ENCODE results near the gene OTOP3.
"Not testable (repeated sequence)": the region's sequence is repeated elsewhere in the genome, so short reads cannot be mapped to it uniquely, and the experiment has no call there.

The OTOP3 gene

DNA sequence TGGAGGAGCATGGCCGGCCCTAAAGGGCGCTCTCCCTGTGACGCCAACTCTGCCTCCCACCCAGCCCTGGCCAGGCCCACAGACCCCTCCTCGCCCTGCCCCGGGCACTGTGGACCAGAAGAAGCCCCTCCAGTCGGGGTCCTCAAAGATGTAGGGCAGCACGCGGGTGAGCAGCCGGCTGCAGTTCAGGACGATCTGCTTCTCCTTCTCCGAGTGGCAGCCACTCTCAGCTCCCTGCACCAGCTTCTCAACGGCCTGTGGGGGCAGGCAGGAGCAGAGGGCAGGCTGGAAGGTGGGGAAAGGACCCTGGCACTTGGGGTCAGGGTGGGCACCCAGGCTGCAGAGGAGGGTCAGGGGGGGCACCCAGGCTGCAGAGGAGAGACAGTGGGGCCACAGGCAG is 28.0 kb downstream of the OTOP3 start:
- DNase-seq: no peak

DNA sequence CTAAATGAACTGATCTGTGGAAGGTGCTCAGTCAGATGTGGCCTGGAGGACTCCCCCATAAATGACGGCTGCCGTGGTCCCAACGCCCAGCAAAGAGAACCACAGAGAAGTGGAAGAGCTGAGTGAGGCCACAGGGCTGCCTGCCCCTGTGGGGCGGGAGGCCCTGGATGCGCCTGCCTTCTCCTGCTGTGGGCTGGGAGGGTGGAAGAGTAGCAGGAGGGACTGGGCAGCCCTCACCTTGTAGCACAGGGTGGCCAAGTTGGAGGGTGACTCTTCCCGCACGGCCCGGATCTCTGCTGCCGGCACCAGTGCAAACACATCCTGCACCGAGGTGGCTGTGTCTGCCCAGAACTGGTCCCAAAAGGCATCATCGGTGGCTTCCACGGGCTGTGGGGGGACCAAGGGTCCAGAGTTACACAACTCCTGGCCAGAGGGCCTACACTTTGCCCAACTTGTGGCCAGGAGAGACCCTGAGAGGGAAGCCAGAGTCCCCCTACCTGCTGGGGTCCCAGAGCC is 28.6 kb downstream of the OTOP3 start:
- DNase-seq: no peak

DNA sequence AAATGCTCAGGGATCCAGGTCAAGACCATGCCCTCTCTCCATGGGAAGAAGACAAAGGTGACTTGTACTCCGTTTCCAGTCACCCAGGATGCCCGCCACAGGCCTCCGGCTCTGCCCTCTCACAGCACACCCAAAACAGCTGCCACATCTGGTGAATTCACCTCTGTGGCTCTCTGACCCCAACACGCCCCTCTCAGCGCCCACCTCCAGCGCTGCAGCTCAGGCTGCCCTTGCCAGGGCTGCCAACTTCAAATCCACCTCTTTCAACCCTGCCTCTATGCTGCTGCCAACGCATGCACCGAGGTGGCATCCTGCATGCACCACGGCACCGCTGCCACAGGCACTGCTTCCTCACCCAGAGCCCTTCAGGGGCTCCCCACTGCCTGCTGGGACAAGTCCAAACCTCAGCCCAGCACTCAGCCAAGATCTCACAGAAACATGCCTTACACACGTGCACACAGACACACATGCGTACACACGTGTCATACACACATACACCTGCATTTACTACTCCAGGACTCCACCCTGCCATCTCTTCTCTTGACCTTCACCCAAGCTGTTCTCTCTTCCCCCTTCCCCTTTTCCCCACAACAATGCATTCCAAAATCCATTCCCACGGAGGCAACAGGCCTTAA is 29.4 kb downstream of the OTOP3 start:
- no peak for DNase-seq

DNA sequence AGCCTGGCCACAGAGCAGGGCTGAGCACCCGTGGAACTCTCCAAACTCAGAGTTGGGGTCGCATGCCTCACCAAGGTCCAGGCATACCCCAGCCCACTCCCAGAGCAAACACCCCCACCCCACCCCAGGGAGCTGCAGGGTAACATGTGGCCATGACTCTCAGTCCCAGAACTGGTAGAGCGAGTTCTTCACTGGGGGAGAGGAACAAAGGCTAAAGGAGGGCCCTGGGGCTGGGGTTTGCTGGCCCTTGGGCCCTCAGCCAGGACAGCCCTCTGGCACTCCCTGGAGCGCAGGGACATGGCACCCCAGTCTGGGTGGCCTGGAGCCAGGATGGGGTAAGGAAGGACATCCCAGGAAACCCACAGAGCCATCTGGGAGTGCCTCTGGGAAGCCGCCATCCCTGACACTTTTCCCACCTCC is 32.7 kb downstream of the OTOP3 start:
- DNase-seq: no peak

DNA sequence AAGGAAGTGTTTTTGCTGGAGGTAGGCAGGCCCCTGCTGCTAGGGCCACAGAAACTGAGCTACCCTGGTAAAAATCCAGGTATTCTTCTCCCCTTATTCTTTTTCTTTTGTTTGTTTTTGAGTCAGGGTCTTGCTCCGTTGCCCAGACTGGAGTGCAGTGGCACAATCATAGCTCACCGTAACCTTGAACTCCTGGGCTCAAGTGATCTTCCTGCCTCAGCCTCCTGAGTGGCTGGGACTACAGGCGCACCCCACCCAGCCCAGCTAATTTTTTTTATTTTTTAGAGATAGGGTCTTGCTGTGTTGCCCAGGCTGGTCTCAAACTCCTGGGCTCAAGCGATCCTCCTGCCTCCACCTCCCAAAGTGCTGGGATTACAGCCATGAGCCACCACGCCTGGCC is 33.8 kb downstream of the OTOP3 start:
- not testable (repeated sequence) for DNase-seq

DNA sequence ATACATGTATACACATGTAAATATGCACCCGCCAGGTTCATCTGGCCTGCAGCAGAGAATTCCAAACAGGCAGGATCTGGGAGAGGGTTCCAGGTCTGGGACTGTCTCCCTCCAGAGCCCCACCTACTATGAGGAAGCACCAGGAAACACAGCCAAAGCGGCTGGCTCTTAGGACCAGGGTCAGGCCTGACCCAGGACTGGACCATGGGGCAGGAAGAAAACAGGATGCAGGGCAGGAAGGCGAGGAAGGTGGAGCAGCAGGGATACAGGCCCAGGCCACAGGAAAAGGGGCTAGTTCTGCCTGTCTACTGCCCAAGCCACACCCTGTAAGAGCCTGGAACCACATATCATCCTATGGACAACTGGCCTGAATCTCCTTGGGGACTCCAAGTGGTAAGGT is 34.7 kb downstream of the OTOP3 start:
- DNase-seq: no peak

DNA sequence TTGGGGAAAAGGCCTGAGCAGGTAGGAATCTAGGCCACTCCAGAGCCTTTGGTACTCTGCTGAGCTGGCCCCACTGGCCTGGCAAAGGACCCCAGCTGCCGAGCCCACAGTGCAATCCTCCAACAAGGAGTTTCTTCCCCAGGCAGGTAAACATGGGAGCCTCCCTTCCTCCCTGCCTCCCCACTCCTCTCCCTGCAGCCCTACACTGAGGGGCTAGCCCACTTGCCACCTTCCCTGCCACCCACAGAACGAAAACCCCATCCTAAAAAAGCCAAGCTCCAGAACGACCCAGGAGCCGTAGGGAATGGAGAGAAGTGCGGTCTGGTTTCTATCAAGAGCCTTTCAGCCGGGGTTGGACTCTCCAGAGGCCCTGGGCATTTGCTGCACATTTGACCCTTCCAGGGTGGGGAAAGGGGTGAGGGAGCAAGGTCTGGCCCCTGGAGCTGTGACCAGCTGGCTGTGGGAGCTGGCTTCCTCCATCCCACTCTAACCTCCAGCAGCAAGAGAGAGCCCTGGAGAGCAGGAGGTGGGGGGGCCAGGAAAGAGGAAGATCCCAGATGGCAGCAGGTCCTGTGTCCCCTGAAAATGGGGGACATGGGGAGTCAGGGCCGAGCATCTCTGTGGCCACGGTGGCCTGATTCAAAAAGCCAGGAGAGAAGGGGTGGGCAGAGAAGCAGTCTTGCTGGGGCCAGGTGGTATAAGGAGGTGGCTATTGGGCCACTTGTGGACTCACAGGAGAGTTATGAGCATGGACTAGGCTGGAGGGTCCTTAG is 35.6 kb downstream of the OTOP3 start:
- DNase-seq: no peak

DNA sequence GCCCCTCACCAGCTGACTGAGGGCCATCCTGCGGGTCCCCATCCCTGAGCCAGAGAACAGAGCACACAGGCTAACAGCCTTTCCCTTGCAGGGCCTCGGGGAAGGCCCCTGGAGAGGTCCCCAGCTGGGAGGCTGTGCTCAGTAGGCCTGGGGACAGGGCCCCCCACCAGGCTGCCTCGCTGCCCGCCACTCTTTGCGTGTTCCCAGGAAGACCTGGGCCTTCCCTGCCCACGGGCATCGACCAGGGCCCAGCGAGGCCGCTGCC is 36.1 kb downstream of the OTOP3 start:
- DNase-seq: no peak

DNA sequence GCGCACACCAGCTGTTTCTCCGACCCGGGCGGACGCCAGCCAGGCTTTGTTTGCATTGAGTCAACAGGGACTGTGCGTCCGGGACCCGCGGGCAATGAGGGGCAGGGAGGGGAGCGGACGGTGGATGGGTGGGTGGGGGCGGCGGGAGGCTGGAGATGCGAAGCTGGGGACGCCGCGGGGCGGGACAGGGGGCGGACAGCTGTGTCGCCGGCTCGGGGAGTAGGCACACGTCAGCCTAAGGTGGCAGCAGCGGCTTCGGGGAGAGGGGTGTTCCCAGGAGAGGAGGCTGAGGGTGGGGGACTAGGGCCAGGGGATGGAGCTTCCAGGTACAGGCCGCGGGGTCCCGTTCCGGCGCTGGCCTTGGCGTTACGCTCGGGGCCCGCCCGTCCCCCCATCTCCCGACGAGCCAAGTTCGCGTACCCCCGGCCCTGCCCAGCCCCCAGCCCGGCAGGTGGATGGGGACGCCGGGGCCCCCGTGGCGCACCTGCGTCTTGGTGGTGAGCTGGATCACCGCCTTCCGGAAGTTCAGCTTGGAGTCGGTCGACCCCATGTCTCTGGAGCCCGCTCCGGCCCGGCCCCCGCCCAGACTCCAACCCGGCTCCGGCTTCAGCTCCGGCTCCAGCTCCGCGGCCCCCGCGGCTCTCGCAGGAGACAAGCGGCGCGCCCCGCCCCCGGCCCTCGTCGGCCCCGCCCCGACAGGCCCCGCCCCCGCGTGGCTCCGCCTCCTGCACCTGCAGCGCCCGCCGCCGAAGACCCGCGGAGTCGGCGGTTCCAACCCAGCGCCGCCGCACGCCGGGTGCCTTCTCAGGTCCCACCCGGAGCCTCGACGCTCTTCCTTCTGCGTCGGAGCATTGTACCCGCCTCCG is 36.6 kb downstream of the OTOP3 start, which contains the start of gene HID1:
Gene HID1 (minus strand): TSS at position 653 of the 866 bp plus-strand sequence. CDS start 103 bp downstream, at position 550.
- DNase-seq: peak; percentile 71

DNA sequence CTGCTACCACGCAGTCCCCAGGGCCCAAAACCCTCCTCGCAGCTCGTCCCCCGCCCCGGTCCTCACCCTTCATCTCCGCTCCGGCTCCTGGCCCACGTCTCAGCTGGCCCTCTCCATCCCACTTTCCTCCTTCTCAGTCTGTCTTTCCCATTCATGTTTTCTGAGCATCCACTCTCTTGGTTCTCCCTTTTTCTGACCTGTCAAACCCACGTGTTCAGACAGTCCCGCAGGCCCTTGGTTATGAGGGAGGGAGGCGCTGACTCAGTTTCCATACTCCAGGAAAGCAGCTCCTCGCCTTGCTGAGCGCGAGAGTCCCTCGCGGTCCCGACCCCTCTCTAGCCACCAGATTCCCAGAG is 37.3 kb downstream of the OTOP3 start:
- no peak for DNase-seq

DNA sequence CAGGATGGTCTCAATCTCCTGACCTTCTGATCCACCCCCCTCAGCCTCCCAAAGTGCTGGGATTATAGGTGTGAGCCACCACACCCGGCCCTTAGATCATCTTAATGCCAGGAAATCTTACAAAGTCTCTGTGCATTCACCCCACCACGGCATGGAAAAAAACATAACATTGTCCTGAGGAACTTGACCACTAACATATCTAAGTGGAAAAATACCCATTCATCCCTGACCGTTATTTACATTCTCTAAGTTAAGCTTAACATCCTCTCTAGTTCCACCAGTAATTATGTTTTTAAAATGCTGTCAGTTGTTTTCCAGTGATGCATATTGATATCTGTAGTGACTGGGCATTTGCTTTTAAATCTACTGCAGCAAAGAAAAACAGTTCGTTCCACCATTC is 40.2 kb downstream of the OTOP3 start:
- no peak for DNase-seq

DNA sequence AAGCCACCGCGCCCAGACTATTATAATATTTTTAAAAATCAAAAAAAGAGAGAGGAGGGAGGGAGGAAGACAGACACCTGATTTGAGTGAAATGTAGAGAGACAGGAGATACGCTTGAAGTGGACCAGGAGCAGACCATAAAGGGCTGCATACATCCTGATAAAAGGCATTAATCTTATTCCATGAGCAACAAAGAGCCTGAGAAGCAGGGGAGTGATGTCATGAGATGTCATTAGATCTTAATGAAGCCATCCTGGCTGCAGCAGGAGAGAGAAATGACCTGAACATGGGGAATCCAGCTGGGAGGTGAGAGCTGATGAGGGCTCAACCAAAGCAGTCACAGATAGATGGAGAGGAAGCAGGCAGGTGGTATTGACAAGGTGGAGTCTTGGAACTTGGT is 42.1 kb downstream of the OTOP3 start:
- DNase-seq: no peak

DNA sequence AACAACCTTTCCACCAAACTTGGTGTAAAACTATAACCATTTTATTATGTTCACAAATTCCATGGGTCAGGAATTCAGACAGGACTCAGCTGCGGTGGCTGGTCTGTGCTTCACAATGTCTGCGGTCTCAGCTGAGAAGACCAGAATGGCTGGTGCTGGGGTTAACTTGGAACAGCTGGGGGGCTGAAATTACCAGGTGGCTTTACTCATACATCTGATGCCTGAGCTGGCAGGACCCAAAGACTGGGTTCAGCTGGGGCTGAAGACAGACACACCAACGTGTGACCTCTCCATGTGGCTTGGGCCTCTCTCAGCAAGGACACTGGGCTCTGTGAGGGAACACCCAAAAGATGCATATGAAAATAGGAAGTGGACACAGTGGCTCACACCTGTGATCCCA is 42.5 kb downstream of the OTOP3 start:
- no peak for DNase-seq

DNA sequence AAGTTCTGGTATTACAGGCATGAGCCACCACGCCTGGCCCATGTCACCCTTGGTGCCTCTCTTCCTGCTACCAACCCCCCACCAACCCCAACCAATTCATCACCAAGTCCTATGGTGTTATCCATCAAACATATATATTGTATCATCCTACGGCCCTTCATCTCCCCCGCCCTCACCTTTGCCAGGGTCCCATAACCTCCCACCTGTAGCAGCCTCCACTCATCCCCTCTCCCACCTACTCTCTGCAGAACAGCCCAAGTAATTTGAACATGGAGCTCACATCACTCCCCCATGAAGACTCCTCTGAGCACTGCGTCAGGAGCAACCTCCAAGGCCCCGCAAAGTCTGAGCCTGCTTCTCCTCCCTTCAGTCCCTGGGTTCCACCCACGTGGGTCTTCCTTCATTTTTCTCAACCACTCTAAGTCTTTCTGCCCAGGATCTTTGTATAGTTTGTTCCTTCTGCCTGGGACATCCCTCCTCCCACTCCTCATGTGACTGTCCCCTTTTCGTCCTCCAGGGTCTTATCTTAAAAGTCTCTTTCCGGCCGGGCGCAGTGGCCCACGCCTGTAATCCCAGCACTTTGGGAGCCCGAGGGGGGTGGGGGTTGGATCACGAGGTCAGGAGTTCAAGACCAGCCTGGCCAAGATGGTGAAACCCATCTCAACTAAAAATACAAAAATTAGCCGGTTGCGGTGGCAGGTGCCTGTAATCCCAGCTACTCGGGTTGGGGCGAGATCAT is 43.9 kb downstream of the OTOP3 start:
- DNase-seq: no peak

DNA sequence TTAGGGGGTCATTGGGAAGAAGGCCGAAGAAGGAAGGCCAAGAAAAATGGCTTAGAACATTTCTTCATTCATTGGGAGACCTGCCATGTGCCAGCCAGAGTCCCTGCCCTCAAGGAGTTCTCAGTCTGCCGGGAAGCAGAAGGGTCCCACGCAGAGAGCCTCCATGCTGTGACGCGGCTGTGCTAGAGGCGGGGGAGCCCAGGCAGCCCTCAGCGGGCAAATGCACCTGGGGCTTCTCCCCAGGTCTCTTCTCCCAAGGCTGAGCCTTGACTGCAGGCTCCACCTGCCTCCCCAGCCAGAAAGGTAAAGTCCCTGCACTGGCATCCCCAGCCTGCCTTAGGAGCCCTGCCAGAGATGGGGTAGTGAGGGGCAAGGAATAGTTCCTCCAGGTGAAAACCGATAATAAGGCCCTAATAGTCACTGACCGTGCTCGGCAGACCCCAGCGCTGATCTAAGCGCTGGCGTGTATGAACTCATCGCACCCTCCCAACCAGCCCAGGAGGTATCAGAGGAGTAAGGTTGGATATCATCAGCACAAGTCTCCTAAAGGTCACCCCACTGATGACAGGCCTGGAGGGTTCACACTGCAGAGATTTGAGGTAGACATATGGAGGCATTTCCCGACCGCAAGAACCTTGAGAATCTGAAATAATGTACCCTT is 45.8 kb downstream of the OTOP3 start:
- no peak for DNase-seq

DNA sequence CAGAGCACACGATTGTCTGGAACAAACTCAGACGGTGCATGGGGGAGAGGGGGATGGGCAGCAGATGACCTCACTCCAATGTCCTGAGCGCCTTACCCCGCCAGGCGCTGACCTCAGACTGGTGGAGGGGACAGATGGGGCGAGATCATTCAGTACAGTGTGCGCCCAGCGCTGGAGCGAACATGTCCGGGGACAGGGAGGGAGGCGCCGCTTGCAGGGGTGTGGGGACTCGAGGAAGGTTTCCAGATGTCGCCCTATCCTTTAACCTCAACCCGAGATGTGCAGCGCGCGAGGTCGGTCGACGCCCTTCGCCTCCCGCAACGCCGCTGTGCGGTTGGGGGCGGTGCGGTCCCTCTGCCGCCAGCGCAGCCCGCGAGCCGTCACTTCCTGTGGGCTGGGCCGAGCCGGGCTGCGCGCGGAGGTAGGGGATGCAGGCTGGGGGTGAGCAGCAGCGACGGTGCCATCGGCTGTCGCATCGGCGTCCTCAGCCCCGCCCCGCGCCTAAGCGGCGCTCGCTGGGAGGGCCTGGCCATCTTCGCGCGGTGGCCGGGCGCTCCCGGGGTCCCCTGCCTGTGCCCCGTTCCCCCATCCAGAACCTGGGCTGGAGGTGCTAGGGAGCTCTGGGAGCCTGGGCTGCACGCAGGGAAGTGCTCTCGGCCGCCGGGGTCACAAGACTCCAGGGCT is 46.4 kb downstream of the OTOP3 start:
- DNase-seq: peak; percentile 68

DNA sequence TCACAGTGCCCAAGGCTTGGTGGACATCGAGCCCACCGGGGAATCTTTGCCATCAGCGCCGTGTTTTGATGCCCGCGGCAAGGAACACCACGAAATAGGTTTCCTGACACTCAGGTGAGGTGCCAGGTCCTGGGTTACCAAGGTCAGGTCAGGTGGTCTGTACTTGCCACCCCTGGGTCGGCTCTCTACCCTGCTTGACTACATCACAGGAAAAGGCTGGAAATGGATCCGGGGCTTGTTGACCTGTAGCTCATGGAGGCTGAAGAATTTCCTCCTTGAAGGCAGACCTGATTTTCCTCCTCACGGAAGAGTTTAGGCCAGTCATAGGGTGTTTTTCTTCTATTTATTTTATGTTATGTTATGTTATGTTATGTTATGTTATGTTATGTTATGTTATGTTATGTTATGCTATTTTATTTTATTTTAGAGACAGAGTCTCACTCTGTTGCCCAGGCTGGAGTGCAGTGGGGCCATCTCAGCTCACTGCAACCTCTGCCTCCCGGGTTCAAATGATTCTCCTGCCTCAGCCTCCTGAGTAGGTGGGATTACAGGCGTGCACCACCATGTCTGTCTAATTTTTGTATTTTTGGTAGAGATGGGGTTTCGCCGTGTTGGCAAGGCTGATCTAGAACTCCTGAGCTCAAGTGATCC is 47.1 kb downstream of the OTOP3 start:
- DNase-seq: not testable (repeated sequence)

DNA sequence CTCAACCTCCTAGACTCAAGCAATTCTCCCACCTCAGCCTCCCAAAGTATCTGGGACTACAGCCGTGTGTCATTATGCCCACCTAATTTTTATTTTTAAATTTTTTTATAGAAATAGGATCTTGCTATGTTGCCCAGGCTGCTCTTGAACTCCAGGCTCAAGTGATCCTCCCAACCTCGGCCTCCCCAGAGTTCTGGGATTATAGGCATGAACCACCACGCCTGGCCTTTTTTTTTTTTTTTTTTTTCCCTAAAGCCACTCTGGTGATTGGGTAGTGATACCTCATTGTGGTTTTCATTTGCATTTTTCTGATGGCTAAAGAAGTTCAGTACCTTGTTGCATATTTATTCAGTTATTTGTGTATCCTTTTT is 50.5 kb downstream of the OTOP3 start:
- no peak for DNase-seq

DNA sequence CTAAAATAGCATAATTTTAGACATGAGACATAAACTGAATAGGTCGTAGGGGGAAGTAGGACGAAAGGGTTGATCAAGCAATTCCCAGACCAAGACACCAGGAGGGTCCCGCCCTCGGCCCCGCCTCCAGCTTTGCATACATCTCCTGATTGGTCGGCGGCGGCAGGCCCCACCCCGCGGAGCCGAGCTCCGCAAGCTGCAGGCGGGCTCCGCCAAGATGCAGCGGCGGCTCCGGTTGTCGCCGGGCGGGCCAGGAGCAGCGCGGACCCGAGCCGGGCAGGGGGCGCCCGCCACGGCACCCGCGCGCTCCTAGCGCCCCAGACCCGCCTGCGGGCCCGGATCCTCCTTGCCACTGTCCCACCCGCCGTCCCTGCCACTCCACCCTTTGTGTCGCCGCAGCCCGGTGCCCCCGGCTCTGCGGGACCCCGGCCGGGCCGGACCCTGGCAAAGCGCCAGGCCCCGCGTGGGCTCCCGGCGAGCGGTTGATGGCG is 51.8 kb downstream of the OTOP3 start, which contains the start of gene CDR2L:
Gene CDR2L (plus strand): TSS at position 215 of the 491 bp plus-strand sequence. CDS start 412 bp downstream, outside the sequence.
- DNase-seq: peak; percentile 88

DNA sequence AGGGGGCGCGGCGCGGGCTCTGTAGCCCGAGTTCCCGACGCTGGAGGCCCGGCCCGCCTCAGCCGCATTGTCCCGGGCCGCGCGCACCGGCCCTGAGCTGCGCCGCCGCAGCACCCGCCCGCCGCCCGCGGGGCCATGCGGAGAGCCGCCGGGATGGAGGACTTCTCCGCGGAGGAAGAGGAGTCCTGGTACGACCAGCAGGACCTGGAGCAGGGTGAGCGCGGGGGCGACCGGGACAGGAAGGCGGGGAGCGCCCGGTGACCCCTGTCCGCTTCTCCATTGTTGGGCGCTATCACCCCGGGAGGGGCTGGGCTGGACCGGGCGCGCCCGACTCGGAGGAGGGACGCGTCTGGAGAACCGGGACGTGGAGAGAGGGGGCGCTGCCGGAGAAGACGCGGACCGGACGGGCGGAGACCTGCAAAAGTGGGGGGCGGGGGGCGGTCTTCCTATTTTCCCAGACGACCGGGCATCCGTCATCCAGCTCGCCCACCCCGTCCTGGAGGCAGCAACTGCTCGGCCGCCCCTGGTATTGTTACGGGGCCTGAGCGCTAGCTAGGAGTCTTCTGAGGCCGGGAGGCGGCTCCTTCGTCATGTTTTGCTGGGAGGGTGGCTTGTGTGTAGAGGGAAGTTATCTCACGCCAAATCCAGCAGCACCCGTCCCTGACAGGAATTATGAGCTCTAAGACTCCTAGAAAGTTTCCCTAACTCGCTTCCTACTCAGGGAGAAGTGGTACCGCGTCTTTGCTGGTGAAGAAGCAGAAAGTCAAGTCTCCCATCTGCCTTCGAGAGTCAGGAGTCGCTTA is 52.4 kb downstream of the OTOP3 start:
- no peak for DNase-seq

All from activated effector memory CD4-positive, alpha-beta T cell treated with Interleukin-2 at 50 U/mL for 16 hours (primary cell).